HG02588 (cell line): ENCODE results near the gene ARHGDIA.
"Not testable (repeated sequence)": the region's sequence is repeated elsewhere in the genome, so short reads cannot be mapped to it uniquely, and the experiment has no call there.

Experiments used
- ATAC-seq: cut with Tn5 transposase; IDR thresholded peaks from one replicate; pipeline ENCODE4 v1.9.1; 2021; ENCODE audit warnings: mild to moderate bottlenecking, moderate library complexity; ENCODE audit not compliant: unreplicated experiment

ARHGDIA gene

DNA sequence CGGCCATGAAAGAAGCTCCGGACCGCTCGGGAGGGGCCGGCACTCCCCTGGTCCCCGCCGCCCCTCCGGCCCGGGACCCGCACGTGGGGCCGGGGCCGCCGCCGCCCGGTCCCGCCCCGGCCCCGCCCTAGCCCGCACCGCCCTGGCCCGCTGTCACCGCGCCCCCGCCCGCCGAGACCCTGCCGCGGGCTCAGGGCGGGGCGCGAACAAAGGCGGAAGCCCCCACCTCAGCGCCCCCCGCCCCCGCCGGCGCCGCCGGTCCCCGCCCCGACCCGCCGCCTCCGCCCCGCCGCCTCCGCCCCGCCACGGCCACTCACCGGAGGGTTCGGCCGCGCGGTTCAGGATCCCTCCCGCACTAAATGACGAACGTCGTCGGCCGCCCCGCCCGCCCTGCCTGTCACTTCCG lies at the start of gene ARHGDIA:
TSS of gene ARHGDIA (minus strand) at position 357 of the 406 bp plus-strand sequence. CDS start 1,407 bp downstream, outside the sequence.
- ATAC-seq = peak; percentile 19

DNA sequence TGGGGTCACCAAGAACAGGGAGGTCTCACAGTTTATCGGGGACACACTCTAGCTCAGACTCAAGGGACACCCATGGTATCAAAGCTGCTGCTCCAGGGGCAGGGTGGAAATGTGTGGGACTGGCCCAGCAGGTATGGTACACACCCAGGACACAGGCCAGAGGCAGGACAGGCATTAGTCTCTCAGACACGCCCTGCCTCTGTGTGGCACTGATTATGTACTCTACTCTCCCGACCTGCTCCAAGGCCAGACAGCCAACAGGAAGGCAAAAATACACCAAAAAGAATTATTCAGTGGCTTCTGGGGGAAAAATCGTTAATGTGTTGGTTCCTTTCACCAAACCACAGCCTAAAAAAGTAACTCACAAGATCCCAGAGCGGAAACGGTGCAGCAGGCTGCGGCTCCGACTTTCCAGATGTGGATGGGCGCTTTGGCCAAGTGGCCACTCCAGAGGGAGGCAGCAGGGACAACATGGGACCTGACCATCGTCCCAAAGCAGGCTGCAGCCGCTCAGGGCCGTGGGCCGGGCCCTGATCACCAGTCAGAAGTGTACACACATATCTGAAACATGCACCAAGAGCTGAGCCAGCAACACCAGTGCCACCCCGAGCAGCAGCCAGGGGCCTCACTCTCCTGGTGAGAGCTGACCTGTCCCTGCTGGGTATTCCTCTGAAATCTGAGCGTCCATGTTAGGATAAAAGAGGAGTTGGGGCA lies 47.9 kb upstream of the ARHGDIA start:
- ATAC-seq = no peak

DNA sequence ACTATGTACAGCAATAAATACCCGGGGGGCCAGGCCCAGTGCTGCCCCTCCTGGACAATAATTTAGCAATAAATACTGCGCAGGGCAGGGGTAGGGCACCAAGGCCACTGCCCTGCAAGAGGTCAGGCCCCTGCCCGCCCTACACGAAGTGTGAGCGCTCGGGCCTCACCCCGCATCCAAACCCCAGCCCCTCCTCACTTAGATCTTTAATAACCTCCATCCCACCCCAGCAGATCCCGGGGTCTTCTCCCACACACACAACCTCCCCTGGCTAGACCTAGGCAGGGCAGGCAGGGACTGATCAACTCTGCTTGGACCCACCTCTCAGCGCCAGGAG lies 47.2 kb upstream of the ARHGDIA start:
- ATAC-seq = not testable (repeated sequence)

DNA sequence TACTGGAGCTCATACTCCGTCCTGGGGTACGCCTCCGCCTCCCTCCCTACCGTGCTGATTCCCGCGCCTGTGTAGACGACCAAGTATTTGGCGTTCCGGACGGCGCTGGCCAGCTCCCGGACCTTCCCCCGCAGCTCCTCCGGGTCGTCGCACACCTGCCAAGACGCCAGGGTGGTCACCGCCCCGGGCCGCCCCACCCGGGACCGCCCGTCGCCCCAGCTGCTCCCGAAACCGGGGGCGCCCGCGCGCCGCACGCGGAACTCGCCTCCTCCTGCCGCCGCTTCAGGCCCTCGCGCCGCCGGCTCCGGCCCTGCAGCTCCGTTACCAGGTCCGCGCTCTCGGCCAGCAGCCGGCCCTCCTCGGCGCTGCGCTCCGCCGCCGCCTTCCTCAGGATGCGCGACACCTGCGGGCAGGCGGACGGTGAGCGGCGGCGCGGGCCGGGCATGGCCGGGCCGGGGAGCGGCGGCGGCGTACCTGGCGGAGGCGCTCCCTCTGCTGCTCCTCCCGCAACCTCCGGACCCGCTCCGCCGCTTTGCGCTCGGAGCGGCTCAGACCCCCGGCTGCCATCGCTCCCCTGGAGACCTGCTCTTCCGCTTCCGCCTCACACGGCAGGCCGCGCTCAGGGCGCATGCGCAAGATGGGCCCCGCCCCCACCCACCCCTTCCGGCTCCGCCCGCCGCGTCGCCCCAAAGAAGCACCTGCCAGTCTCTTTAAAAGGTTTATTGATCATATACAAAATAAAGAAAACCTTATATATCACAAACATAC lies 46.6 kb upstream of the ARHGDIA start, which contains the start of gene SIRT7:
TSS of gene SIRT7 (minus strand) at position 612 of the 768 bp plus-strand sequence. CDS start at position 567, 45 bp downstream.
- no peak for ATAC-seq

DNA sequence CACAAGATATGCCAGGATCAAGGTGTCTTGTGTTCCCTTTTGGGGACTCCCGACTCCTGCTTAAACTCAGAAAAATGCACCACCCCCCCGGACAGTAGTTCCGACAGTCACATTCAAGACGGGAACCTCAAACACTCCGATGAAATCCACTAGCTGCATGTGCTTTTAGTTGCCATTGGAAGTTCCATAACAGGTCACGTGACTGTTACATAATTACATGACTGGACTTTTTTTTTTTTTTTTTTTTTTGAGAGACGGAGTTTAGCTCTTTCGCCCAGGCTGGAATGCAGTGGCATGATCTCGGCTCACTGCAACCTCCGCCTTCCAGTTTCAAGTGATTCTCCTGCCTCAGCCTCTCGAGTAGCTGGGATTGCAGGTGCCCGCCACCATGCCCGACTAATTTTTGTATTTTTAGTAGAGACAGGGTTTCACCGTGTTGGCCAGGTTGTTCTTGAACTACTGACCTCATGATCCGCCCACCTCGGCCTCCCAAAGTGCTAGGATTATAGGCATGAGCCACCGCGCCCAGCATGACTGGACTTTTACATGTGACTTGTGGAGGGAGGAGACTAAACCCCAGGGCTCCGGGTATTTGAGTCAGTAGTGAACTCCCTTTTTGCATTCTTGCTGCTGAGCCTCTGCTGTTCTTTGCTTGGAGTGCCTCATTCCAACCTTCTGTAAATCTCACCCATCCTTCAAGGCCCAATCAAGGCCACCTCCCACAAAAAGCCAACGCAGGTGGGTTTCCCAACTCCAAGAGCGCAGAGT lies 45.3 kb upstream of the ARHGDIA start:
- no peak for ATAC-seq

DNA sequence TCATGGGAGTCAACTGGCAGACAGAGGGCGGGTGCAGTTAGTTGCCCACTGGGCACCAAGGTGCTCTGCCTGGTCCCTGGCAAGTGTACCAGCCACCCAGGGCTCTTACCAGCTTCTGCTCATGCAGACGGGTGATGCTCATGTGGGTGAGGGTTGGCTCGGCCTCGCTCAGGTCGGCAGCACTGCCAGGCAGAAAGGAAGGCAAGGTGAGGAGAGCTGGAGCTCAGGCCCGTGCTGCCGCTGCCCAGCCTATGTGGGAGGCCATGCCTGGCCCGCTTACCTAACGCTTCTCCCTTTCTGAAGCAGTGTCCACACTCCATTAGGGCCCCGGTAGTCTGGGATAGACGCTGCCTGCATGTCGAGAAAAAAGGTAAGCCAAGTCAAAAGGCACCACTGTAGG lies 44.2 kb upstream of the ARHGDIA start:
- ATAC-seq = no peak

DNA sequence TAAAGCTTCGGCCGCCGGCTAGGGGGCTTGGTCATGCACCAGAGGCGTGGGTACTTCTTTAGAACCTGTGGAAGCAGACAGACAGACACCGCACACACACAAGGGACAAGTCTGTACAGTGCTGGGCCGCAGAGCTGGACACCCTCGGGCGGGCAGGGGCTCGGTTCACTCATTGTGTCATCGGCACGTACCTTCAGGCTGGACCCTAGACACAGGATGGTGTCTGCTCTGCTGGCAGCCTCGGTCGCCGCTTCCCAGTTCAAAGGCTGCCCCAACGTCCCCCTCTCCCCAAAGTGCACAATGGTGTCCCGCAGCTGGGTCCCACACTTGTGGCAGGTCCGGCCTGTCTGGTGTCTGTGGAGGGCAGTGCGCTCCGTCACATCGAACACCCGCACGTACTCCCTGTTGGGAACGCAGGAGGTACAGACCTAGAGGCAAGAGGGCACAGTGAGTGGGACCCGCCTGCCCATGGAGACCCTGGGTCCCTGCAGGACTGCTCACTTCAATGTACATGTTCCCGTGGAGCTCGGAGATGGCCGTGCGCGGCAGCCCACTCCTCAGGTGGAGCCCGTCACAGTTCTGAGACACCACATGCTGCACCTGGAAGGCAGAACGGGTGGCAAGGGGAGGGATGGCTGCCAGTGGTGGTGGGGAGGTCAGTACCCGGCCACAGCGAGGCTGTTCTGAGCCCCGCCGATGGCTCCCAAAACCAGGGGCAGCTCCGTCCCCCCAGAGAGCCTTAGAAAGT lies 43.1 kb upstream of the ARHGDIA start:
- no peak for ATAC-seq

DNA sequence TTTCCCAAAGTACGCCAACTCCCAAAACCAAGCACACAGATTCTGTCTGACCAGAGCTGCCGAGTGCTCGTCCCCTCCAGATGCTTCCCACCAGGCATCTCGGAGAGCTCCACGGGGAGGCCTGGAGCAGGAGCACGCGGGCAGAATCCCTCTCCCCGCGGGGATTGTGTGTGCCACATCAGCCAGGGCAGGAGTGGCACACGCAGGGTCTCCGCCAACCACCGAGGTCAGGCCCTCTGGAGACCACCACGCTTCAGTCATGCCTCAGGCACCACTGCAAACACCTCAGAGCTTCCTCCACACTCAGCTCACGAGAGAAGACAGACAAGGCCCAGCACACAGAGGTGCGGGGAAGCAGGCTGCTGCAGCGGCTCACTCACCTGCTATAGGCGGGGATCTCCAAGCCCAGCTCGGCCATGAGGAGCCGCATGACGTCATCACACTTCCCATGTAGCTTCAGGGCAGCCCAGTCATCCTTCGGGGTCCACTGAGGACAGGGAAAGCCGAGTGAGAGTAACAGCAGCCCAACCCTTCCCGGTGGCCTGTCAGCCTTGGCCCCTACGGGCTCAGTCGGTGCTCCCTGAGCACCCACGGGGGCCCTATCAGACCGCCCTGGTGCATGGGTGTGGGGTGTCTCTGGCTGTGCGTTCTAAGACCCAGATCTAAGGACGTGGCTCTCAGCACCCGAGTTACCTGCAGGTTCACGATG lies 42.4 kb upstream of the ARHGDIA start:
- ATAC-seq = no peak

DNA sequence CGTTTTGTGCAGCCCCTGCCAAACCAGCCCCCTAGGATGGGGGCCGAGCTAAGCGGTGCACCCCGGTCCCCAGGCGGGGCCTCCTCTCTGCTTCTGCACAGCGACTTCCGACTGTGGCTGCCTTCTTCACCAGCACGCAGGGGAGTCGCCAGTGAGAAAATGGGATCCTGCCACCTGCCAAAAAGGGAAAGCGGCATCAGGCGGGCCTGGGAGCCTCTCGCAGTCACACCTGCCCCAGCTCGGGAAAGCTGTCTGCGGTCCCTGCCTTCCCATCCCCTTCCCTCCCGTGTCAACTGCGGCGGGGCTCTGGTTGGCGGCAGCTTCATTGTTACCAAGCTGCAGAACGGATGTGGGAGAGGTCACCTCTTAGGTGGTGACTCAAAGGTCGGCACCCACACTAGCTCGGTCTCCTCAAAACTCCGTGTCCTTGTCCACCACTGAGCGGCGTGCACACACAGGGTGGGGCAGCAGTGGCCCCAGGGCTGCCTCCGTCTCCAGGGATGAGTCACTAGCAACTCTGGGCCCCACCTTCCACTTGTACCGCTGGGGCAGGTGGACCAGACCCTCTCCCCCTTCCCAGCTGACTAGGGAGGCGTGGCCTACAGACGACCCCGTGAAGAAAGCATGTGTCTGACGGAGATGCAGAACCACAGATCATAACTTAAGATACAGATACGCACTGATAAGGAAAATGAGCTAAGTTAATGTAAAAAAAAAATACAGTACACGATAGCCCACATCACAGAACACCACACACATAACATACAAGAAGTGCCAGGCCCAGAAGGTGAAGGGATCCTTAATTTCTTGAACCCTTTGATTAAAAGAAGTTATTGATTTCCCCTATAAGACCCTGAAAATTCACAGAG lies 41.5 kb upstream of the ARHGDIA start:
- ATAC-seq = no peak

DNA sequence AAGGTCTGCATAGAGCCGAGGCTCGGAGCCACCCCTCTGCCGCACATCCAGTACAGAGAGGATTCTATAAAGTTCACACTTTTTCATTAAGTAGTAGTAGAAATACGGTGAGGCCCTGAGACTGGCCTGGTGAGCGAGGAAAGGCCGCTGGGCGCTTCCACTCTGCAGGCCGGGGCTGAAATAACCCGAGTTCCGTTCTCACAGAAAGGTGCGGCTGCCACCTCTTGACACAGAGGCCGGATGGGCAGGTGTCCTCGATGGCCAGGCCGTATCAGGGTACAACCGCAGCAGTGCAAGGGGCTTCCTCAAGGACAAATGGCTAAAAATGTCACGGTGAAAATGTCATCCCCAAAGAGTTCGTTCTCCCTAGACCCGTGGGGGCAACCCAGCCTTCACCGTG lies 40.8 kb upstream of the ARHGDIA start:
- no peak for ATAC-seq

DNA sequence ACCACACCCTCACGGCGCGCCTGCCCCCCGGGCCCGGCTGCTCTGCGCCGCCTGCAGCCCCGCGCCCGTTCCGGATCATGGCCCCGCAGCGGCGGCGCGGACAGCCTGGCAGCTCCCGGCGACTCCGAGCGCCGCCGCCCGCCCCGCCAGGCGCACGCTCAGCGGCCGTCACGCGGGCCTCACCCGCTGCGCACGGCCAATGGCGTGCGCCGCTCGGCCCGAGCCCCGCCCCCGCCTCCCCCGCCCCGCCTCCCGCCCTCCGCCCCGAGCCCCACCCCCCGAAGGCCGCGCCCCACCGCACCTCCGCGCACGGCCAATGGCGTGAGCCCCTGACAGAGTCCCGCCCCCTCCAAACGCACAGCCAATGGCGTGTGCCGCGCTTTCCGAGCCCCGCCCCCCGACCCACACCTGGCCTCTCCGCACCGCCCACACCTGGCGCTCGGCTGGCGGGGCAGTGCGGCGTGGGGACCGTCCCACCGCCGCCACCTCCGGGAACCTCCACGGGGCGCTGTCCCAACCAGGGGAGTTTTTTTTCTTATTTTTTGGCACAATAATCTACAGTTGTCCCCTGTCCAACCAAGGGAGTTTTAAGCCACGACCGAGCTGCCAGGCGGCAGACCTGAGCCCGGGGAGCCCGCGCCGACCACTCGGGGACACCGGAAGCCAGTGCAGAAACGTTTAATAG lies 40.3 kb upstream of the ARHGDIA start, which contains the start of gene PCYT2:
TSS of gene PCYT2 (minus strand) at position 123 of the 685 bp plus-strand sequence. CDS start at position 79, 44 bp downstream.
- peak; percentile 68 for ATAC-seq

DNA sequence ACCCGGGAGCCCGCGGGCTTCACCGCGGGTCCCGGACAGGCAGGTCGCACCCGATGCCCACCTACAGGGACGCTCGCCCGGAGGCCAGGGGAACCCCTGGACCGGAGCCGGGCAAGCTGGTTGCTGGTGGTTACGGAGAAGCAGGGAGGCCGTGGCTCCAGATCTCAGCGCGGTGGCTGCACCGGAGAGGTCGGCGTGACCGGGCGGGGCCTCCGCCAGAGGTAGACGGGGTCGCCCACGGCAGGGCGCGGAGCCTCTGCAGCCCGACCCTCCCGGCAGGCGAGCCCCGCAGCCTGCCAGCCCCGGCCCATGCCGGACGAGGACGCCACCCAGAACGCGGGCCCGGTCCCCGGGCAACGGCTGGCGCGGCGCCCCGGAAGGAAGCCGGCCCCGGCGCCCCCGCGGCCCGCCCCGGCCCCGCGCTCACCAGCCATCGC lies 39.7 kb upstream of the ARHGDIA start:
- ATAC-seq = peak; percentile 28

DNA sequence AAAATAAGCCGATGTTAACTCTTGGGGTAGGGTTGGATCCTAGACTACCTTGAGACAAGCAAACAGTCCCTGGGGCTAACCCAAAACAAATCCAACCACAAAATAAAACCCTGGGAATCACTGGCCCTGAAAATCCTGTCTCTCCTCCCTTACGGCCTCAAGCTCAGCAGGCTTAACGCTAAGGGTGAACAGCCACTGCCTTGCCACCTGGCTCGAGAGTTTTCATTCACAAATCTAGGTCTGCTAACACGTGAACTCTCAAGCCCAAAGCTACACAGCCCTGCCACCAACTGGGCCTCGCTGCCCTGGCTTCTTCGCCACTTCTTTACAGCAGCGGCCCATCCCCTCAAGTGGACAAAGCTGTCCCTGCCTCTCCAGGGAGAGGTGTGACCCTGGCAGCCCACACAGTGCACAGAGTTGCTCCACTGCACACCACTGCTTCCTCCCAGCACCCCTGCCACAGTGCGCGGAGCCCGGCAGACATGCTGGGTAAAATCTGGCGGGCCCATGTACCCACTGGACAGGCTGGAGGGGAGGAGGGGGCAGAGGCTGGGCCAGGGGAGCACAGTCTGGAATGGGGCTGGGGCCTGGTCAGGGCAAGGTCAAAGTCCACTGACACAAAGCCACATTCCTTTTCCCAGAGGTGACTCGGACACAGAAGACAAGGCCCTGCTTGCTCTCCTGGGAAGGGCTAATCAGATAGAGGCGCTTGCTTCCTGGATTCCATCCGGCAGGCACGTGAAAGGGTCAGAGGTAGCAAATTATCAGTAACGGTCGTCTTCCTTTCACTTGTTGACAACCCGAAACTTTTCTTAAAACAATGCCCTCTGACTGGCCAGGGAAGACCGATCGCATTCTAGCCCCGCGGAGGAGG lies 39.1 kb upstream of the ARHGDIA start:
- ATAC-seq = no peak

DNA sequence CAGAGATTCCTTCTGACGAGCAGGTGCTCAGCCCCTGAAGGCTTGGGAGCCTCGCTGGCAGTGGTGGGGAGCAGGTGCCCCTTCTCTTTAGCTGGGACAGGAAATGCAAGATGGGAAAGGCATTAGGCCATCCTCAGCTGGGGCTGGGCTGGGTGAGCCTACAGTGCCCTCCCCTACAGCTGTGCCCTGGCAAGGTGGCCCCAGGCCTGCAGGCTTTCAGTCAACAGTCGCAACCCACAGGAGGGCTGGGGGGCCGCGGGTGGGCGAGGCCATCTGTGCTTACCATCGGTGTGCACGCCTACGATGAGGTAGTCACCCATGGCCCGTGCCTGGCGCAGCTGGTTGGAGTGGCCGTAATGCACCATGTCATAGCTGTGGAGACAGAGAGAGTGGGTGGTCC lies 38.1 kb upstream of the ARHGDIA start:
- ATAC-seq = no peak

DNA sequence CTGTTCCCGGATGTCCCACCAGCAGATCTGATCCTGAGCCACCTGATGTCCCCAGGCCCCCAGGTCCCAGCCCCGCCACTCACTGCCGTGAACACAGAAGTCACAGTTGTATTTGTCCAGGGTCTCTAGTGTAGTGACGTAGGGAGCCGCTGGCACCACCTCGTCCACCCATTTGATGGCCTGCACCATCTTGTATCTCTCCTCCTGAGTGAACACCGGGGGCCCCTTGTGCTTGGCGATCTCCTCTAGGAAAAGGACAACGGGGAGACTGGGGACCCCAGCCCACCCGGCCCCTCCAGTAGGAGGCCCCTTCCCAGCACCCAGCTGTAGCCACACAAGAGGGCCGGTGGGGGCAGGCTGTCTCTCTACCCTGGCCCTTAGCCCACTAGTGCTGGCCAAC lies 37.7 kb upstream of the ARHGDIA start:
- ATAC-seq = no peak

DNA sequence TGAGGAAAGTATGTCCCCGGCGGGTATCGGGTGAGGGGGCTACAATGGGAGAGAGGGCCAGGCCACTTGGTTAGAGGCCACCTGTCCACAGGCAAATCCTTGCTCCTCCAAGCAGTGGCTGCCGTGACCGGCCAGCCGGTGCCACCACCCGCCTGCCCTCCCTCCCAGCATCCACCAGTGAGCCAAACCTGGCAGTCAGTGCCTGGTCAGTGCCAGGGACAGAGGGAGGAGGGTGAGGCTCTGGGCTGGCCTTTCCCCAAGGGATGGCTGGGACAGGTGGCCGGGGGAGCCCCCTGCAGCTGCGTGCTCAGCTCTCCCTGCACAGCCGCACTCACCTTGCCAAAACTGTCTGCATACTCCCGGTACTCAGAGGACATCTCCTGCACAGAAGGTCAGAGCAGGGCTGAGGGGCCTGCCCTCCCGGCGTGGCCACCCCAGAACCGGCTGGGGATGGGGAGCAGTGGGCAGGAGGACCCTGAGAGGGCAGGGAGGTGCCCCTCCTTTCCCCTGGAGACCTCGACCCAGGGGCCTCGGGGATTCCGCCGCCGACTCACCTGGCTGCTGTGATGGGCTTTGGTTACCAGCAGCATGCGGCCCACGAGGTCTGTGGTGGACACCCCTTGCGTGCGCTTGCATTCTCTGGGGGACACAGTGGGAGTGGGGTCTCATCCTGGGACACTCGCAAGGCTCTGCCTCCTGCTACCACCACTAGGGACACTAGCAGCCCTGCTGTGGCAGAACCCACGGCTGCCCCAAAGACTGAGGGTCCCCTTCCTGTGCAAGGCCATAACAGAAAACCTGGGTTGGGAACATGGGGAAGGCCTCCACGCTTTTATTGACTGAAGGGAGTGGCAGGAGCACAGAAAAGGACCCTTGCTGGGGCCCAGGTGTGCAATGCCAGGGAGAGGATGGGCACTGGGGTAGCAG lies 36.3 kb upstream of the ARHGDIA start:
- no peak for ATAC-seq
